Liver (tissue), 9 donors: ENCODE data around the gene KDM5A. TPM values are rescaled to one million over a fixed set of nuclear protein-coding genes. Genes with fewer than 3 reads are reported as not detected.

Experiments used
- DNase-seq: peaks from one replicate; pipeline ENCODE4 v3.0.0-alpha.2; 2017; ENCODE audit warnings: low spot score
- H3K27ac ChIP-seq, 2 donors: one replicate each; pipeline ENCODE4 v1.7.0; 2013; ENCODE audit warnings: inconsistent platforms in 2 of 2, low read length in 2 of 2, control low read depth in 1 of 2, low read depth in 1 of 2, mild to moderate bottlenecking in 1 of 2
- H3K27me3 ChIP-seq, 4 donors: one replicate each; pipeline versions ENCODE4 v1.6.1 to v1.7.0; 2013; ENCODE audit warnings: low read length in 3 of 4, inconsistent platforms in 1 of 4, mild to moderate bottlenecking in 1 of 4, moderate library complexity in 1 of 4; ENCODE audit not compliant: control insufficient read depth in 4 of 4, insufficient read depth in 4 of 4
- H3K36me3 ChIP-seq, 4 donors: one replicate each; pipeline versions ENCODE4 v1.6.1 to v1.7.0; 2013; ENCODE audit warnings: low read length in 3 of 4, mild to moderate bottlenecking in 3 of 4, low read depth in 1 of 4, moderate library complexity in 1 of 4; ENCODE audit not compliant: control insufficient read depth in 4 of 4, insufficient read depth in 3 of 4
- H3K4me1 ChIP-seq, 4 donors: one replicate each; pipeline versions ENCODE4 v1.6.1 to v1.7.0; 2013; ENCODE audit warnings: low read length in 3 of 4, mild to moderate bottlenecking in 3 of 4, moderate library complexity in 1 of 4; ENCODE audit not compliant: control insufficient read depth in 4 of 4, insufficient read depth in 4 of 4
- H3K4me3 ChIP-seq, 3 donors: one replicate each; pipeline versions ENCODE4 v1.6.1 to v1.7.0; 2013; ENCODE audit warnings: low read length in 3 of 3, control low read depth in 1 of 3, low read depth in 1 of 3, mild to moderate bottlenecking in 1 of 3
- H3K9ac ChIP-seq, 2 donors: one replicate each; pipeline ENCODE4 v1.7.0; 2013; ENCODE audit warnings: low read length in 2 of 2, mild to moderate bottlenecking in 2 of 2, moderate library complexity in 2 of 2, control low read depth in 1 of 2, low read depth in 1 of 2
- H3K9me3 ChIP-seq, 4 donors: one replicate each; pipeline versions ENCODE4 v1.6.1 to v1.7.0; 2013; ENCODE audit warnings: low read length in 3 of 4; ENCODE audit not compliant: control insufficient read depth in 4 of 4
- FOXA2 ChIP-seq: IDR thresholded peaks from 2 replicates; pipeline ENCODE4 v1.6.1; 2016; ENCODE audit warnings: antibody characterized with exemption
- GABPA ChIP-seq, 2 donors: IDR thresholded peaks in 1 of 2; conservative IDR thresholded peaks in 1 of 2; 2 replicates each; pipeline ENCODE4 v1.6.1; 2016; ENCODE audit warnings: antibody characterized with exemption in 2 of 2, mild to moderate bottlenecking in 1 of 2, moderate library complexity in 1 of 2
- HNF4A ChIP-seq, 2 donors: conservative IDR thresholded peaks; 2 replicates each; pipeline ENCODE4 v1.6.1; 2016; ENCODE audit warnings: antibody characterized with exemption in 2 of 2, mild to moderate bottlenecking in 2 of 2
- JUND ChIP-seq, 2 donors: IDR thresholded peaks; 2 replicates each; pipeline ENCODE4 v1.6.1; 2016; ENCODE audit warnings: antibody characterized with exemption in 2 of 2
- MAX ChIP-seq: IDR thresholded peaks from 2 replicates; pipeline ENCODE4 v1.6.1; 2016; ENCODE audit warnings: antibody characterized with exemption
- NR2F2 ChIP-seq: IDR thresholded peaks from 2 replicates; pipeline ENCODE4 v1.6.1; 2016; ENCODE audit warnings: antibody characterized with exemption
- RAD21 ChIP-seq, 2 donors: IDR thresholded peaks; 2 replicates each; pipeline ENCODE4 v1.6.1; 2016; ENCODE audit warnings: antibody characterized with exemption in 2 of 2, mild to moderate bottlenecking in 2 of 2
- RXRA ChIP-seq, 2 donors: IDR thresholded peaks; 2 replicates each; pipeline ENCODE4 v1.6.1; 2017 to 2018; ENCODE audit warnings: antibody characterized with exemption in 2 of 2, mild to moderate bottlenecking in 1 of 2
- SP1 ChIP-seq: IDR thresholded peaks from 2 replicates; pipeline ENCODE4 v1.6.1; 2018; ENCODE audit warnings: antibody characterized with exemption, mild to moderate bottlenecking
- TAF1 ChIP-seq: conservative IDR thresholded peaks from 2 replicates; pipeline ENCODE4 v1.6.1; 2016; ENCODE audit warnings: antibody characterized with exemption, mild to moderate bottlenecking
- YY1 ChIP-seq: IDR thresholded peaks from 2 replicates; pipeline ENCODE4 v1.6.1; 2016; ENCODE audit warnings: antibody characterized with exemption, mild to moderate bottlenecking
- WGBS: extraction: QIAGEN DNeasy Blood & Tissue Kit; methylation state at CpG from one replicate; pipeline ENCODE4 v1.1.7; 2013; 5-methylcytosine and 5-hydroxymethylcytosine counted together
- polyA plus RNA-seq, 2 donors: library from polyadenylated mRNA; stranded (reverse) in 1 of 2; unstranded in 1 of 2; fragments of 200-250 nt in 1 of 2; fragments of >200 nt in 1 of 2; fragmentation: Nextera tagmentation in 1 of 2; extraction: Ambion mirVana in 1 of 2; gene quantifications; one replicate each; pipeline versions ENCODE4 v1.2.1 to v1.2.3, GENCODE V29; 2013 to 2015
- total RNA-seq, 2 donors: library from RNA; depleted of rRNA; stranded (reverse); fragments of >200 nt; gene quantifications; one replicate each; pipeline ENCODE4 v1.2.3, GENCODE V29; 2014
- TF ChIP-seq, protein P1 (sequence below): IDR thresholded peaks from 2 replicates; pipeline ENCODE4 v1.6.1; 2016; ENCODE audit warnings: antibody characterized with exemption
- TF ChIP-seq, protein P2 (sequence below): fragments of 150-350 bp; IDR thresholded peaks from 2 replicates; pipeline ENCODE4 v1.5.1; 2017; ENCODE audit warnings: improper control_type of control experiment, low read depth, low read length; ENCODE audit not compliant: missing input control
- TF ChIP-seq, protein P3 (sequence below): IDR thresholded peaks from 2 replicates; pipeline ENCODE4 v1.6.1; 2016; ENCODE audit warnings: antibody characterized with exemption, mild to moderate bottlenecking
- TF ChIP-seq, protein P4 (sequence below): IDR thresholded peaks from 2 replicates; pipeline ENCODE4 v1.6.1; 2016; ENCODE audit warnings: antibody characterized with exemption
- donor health status: healthy.
- donor health status: healthy.
- donor health status: healthy.
- donor health status: healthy.
- donor health status: healthy.

The KDM5A gene
- total and polyA plus RNA-seq, 4 donors, result 7.2 to 33.7 (median 23.6) TPM

- H3K9me3 ChIP-seq, result no peaks in the 10 kb centered on the region
- H3K4me3 ChIP-seq, result no peak overlapping the region
- H3K4me1 ChIP-seq, result peaks cover 0 to 3% (median 1%) of the 10 kb centered on the region in 4 donors
- WGBS, result 46% methylated on average over 3 of the region's 3 CpGs
- no peak for DNase-seq
- no peak overlapping the region for H3K9ac ChIP-seq
- H3K27me3 ChIP-seq, result peaks cover 0 to 1% (median 0%) of the 10 kb centered on the region in 4 donors
- no peaks in the 10 kb centered on the region for H3K36me3 ChIP-seq
- H3K27ac ChIP-seq, result no peak overlapping the region
- TF ChIP-seq GABPA (IDR thresholded peaks at IDR 0.05 in 1 of 2, conservative IDR thresholded peaks at IDR 0.05 in 1 of 2) (no peak), YY1 (no peak), SP1 (no peak), NR2F2 (no peak), TAF1 (no peak), FOXA2 (no peak), HNF4A (conservative IDR thresholded peaks at IDR 0.05) (no peak)
- TF ChIP-seq, protein P1, sequence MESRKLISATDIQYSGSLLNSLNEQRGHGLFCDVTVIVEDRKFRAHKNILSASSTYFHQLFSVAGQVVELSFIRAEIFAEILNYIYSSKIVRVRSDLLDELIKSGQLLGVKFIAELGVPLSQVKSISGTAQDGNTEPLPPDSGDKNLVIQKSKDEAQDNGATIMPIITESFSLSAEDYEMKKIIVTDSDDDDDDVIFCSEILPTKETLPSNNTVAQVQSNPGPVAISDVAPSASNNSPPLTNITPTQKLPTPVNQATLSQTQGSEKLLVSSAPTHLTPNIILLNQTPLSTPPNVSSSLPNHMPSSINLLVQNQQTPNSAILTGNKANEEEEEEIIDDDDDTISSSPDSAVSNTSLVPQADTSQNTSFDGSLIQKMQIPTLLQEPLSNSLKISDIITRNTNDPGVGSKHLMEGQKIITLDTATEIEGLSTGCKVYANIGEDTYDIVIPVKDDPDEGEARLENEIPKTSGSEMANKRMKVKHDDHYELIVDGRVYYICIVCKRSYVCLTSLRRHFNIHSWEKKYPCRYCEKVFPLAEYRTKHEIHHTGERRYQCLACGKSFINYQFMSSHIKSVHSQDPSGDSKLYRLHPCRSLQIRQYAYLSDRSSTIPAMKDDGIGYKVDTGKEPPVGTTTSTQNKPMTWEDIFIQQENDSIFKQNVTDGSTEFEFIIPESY, result no peak
Measured at GRCh38 chr12:265096-265495, 124.0 kb downstream of the KDM5A start.

DNA sequence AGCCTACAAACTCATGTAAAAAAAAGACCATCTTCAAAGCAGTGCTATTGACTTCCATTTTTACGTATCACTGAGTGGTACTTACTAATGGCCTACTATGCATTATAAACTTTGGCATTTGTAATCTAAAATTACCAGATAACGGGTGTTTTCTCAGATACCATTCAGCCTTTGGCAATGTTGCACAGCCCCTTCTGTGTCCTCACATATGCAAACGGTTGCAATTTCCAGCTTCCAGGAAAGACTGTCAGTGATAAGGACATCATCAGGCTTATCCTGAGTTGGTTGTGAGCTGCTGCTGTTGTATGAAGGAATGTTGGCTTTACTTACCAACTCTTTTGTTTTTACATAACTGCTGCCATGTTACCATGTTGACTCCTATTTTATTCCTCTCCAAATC, 124.9 kb downstream of the KDM5A start:
- no peak overlapping the region for H3K4me3 ChIP-seq
- 70% methylated on average over 3 of the region's 3 CpGs for WGBS

More for the DNA sequence above, 124.9 kb downstream of the KDM5A start:
- no peak for DNase-seq
- Histone ChIP-seq H3K36me3 (no peaks in the 10 kb centered on the region), H3K9me3 (no peaks in the 10 kb centered on the region), H3K9ac (no peak overlapping the region), H3K27ac (no peak overlapping the region), H3K27me3 (peaks cover 0 to 2% (median 0%) of the 10 kb centered on the region in 4 donors), H3K4me1 (peaks cover 0 to 3% (median 1%) of the 10 kb centered on the region in 4 donors)
- TF ChIP-seq, protein P2, sequence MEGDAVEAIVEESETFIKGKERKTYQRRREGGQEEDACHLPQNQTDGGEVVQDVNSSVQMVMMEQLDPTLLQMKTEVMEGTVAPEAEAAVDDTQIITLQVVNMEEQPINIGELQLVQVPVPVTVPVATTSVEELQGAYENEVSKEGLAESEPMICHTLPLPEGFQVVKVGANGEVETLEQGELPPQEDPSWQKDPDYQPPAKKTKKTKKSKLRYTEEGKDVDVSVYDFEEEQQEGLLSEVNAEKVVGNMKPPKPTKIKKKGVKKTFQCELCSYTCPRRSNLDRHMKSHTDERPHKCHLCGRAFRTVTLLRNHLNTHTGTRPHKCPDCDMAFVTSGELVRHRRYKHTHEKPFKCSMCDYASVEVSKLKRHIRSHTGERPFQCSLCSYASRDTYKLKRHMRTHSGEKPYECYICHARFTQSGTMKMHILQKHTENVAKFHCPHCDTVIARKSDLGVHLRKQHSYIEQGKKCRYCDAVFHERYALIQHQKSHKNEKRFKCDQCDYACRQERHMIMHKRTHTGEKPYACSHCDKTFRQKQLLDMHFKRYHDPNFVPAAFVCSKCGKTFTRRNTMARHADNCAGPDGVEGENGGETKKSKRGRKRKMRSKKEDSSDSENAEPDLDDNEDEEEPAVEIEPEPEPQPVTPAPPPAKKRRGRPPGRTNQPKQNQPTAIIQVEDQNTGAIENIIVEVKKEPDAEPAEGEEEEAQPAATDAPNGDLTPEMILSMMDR, result no peak
- TF ChIP-seq, protein P3, sequence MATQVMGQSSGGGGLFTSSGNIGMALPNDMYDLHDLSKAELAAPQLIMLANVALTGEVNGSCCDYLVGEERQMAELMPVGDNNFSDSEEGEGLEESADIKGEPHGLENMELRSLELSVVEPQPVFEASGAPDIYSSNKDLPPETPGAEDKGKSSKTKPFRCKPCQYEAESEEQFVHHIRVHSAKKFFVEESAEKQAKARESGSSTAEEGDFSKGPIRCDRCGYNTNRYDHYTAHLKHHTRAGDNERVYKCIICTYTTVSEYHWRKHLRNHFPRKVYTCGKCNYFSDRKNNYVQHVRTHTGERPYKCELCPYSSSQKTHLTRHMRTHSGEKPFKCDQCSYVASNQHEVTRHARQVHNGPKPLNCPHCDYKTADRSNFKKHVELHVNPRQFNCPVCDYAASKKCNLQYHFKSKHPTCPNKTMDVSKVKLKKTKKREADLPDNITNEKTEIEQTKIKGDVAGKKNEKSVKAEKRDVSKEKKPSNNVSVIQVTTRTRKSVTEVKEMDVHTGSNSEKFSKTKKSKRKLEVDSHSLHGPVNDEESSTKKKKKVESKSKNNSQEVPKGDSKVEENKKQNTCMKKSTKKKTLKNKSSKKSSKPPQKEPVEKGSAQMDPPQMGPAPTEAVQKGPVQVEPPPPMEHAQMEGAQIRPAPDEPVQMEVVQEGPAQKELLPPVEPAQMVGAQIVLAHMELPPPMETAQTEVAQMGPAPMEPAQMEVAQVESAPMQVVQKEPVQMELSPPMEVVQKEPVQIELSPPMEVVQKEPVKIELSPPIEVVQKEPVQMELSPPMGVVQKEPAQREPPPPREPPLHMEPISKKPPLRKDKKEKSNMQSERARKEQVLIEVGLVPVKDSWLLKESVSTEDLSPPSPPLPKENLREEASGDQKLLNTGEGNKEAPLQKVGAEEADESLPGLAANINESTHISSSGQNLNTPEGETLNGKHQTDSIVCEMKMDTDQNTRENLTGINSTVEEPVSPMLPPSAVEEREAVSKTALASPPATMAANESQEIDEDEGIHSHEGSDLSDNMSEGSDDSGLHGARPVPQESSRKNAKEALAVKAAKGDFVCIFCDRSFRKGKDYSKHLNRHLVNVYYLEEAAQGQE, result no peak
- TF ChIP-seq JUND (IDR thresholded peaks at IDR 0.05) (no peak), FOXA2 (no peak), YY1 (no peak), HNF4A (conservative IDR thresholded peaks at IDR 0.05) (no peak), GABPA (IDR thresholded peaks at IDR 0.05 in 1 of 2, conservative IDR thresholded peaks at IDR 0.05 in 1 of 2) (no peak), MAX (no peak), RXRA (IDR thresholded peaks at IDR 0.05) (no peak), SP1 (no peak), TAF1 (no peak), RAD21 (IDR thresholded peaks at IDR 0.05) (no peak)
- TF ChIP-seq, protein P4, sequence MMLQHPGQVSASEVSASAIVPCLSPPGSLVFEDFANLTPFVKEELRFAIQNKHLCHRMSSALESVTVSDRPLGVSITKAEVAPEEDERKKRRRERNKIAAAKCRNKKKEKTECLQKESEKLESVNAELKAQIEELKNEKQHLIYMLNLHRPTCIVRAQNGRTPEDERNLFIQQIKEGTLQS, result no peak
